C1 segment of cervical spinal cord (tissue), 14 donors: ENCODE data around the gene MCM9.
"Not testable (repeated sequence)": the region's sequence is repeated elsewhere in the genome, so short reads cannot be mapped to it uniquely, and the experiment has no call there.

Source experiments
- DNase-seq, 14 donors: peaks; one replicate each; lab custom pipeline; 2025; lab: John Stamatoyannopoulos, UW

Gene MCM9

GRCh38 chr6:118893807-118894424 lies 41.0 kb downstream of the MCM9 start, which contains the start of gene ASF1A:
TSS of gene ASF1A (plus strand) at chr6:118894152. CDS start at chr6:118894414, 262 bp downstream.
- peak; percentile 70 to 98 (median 94) for DNase-seq

GRCh38 chr6:118893064-118893806 lies 41.7 kb downstream of the MCM9 start:
- DNase-seq: peak in 6 of 14 donors; percentile 61 to 93 (median 68)

- DNase-seq: peak in 1 of 14 donors; percentile 60
These were observed 42.5 kb downstream of the MCM9 start for GRCh38 chr6:118892355-118892991.

- no peak for DNase-seq
These were observed 43.8 kb downstream of the MCM9 start for GRCh38 chr6:118890997-118891790.

DNA sequence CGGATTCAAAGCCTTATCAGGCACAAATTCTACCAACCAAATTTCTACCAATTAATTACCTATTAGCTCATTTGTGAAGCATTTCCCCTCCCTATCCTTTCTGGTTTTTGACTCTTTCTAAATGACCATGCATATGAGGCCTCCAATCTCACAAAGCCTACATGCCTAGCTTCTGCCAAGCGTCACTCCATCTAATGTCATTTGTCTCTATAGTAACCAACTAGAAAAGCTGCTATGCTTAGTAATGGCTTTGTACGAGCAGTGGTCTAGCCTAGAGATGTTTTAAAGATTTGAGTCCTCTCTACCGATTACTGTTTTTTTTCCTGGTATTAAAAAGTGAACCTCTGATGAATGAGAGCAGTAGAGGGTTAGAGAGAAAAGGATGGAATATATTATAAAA lies 45.8 kb downstream of the MCM9 start:
- no peak for DNase-seq

GRCh38 chr6:118886641-118887040 lies 48.3 kb downstream of the MCM9 start:
- DNase-seq: no peak

DNA sequence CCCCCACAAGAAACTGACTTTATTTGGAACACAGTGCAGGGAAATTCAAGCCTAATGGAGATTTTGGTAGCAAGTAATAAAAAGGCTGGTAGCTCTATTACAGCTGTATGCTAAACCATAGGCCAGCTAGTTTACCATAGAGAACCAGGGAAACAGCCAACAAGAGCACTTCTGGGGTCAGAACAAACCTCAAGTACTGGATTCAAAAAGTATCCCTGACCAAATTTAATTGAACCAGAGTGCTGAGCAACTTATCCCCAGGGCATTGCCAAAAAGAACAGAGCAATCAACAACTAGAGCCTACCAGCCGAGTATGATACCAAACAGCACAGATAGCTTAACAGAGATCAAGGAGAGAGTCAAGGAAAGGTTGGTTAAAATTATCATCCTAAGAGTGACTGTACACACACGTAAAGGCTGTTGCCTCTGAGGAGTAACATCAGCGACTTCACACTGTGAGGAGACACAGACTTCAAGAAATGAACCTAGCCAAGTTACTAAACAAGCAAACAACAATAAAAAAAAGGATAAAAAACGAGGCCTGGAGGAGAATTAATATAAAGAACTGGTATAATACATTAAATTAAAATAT lies 52.5 kb downstream of the MCM9 start:
- DNase-seq: no peak

- no peak for DNase-seq
These were observed 53.3 kb downstream of the MCM9 start for GRCh38 chr6:118881440-118882313.

GRCh38 chr6:118877806-118878205 lies 57.2 kb downstream of the MCM9 start:
- no peak for DNase-seq

GRCh38 chr6:118876814-118877213 lies 58.1 kb downstream of the MCM9 start:
- DNase-seq: no peak

DNA sequence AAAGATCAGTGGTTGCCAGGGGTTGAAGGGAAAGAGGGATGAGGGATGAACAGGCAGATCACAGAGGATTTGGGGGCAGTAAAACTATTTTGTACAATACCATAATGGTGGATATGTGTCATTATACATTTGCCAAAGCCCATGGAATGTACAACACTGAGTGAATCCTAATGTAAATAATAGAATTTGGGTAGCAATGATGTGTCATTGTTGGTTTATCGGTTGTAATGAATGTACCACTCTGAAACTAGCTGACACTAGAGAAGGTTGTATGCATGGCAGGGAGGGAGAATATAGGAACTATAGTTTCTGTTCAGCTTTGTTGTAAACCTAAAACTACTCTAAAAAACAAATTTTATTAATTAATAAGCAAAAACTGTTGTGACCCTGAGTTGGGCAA lies 58.8 kb downstream of the MCM9 start:
- no peak for DNase-seq

GRCh38 chr6:118875672-118876071 lies 59.3 kb downstream of the MCM9 start:
- no peak for DNase-seq

GRCh38 chr6:118873239-118873638 lies 61.7 kb downstream of the MCM9 start:
- DNase-seq: no peak

DNA sequence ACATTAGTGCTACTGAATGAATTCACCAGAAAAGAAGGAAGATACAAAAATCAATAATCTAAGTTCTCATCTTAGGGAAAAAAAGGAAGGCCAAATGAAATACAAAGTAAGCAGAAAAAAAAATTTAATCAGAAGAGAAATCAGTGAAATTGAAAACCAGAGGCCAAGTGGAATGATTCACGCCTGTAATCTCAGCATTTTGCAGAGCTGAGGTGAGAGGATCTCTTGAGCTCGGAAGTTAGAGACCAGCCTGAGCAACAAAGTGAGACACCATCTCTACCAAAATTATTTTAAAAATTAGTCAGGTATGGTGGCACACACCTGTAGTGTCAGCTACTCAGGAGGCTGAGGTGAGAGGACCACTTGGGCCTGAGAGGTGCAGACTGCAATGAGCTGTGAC lies 62.2 kb downstream of the MCM9 start:
- DNase-seq: no peak

GRCh38 chr6:118872318-118872717 lies 62.6 kb downstream of the MCM9 start:
- DNase-seq: no peak

- no peak for DNase-seq
These were observed 63.6 kb downstream of the MCM9 start for GRCh38 chr6:118871331-118871730.

GRCh38 chr6:118869894-118870589 lies 64.9 kb downstream of the MCM9 start:
- DNase-seq: no peak

DNA sequence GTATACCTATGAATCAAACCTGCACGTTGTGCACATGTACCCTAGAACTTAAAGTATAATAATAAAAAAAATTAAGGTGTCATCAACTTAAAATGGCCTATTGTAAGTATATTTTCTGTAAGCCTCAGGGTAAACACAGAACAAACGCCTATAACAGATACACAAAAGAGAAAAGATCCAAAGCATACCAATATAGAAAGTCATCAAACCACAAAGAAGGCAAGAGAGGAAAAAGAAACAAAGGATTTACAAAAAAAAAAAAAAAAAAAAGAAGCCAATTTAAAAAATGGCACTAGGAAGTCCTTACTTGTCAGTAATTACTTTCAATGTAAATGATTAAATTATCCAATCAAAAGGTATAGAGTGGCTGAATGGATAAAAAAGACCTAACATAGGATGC lies 65.6 kb downstream of the MCM9 start:
- DNase-seq: no peak

DNA sequence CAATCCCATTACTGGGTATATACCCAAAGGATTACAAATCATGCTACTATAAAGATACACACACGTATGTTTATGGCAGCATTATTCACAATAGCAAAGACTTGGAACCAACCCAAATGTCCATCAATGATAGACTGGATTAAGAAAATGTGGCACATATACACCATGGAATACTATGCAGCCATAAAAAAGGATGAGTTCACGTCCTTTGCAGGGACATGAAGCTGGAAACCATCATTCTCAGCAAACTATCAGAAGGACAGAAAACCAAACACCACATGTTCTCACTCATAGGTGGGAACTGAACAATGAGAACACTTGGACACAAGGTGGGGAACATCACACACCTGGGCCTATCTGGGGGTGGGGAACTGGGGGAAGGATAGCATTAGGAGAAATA lies 66.1 kb downstream of the MCM9 start:
- DNase-seq: not testable (repeated sequence)

GRCh38 chr6:118867181-118867580 lies 67.8 kb downstream of the MCM9 start:
- no peak for DNase-seq
